Naive thymus-derived CD4-positive, alpha-beta T cell (primary cell): ENCODE results near the gene CCNJL. TPM values are rescaled to one million over a fixed set of nuclear protein-coding genes. Genes with fewer than 3 reads are reported as not detected.
A peak's percentile ranks its signal among the peaks of the same experiment; 100 is the strongest.

Experiments
- ATAC-seq: fragments of 150-1000 bp; cut with Tn5 transposase; 2 replicates; pipeline ENCODE4 v1.10.0; 2021; ENCODE audit warnings: mild to moderate bottlenecking, moderate library complexity
- CTCF ChIA-PET: fragments of 350-600 bp; sonication (Branson Sonifier 250); formaldehyde crosslinking; loops from one replicate; lab custom pipeline; 2021; ENCODE audit warnings: antibody characterized with exemption; lab: Charles Lee
- POLR2A ChIA-PET: fragments of 350-600 bp; sonication (Branson Sonifier 250); formaldehyde crosslinking; loops from one replicate; lab custom pipeline; 2021; ENCODE audit warnings: antibody characterized with exemption, inconsistent platforms; lab: Charles Lee
- DNase-seq, 9 donors: peaks; one replicate each; pipeline versions ENCODE4 v3.0.0 to v3.0.0-alpha.2; 2020 to 2022; ENCODE audit warnings: mixed read lengths in 1 of 9
- H3K27ac ChIP-seq: one replicate; pipeline ENCODE4 v1.7.0; 2013; ENCODE audit warnings: mild to moderate bottlenecking, low read depth, low read length, moderate library complexity
- H3K27me3 ChIP-seq, 2 donors: one replicate each; pipeline ENCODE4 v1.7.0; 2013; ENCODE audit warnings: low read length in 2 of 2, mild to moderate bottlenecking in 2 of 2, moderate library complexity in 2 of 2; ENCODE audit not compliant: control insufficient read depth in 2 of 2, insufficient read depth in 2 of 2
- H3K36me3 ChIP-seq, 3 experiments: 1 replicate in 2 of 3; 2 replicates in 1 of 3; pipeline ENCODE4 v1.7.0; 2013; ENCODE audit warnings: low read length in 3 of 3, mild to moderate bottlenecking in 3 of 3, moderate library complexity in 1 of 3; ENCODE audit not compliant: insufficient read depth in 3 of 3, control insufficient read depth in 2 of 3
- H3K4me1 ChIP-seq, 2 donors: one replicate each; pipeline ENCODE4 v1.7.0; 2013; ENCODE audit warnings: low read length in 2 of 2, mild to moderate bottlenecking in 2 of 2, moderate library complexity in 1 of 2; ENCODE audit not compliant: control insufficient read depth in 2 of 2, insufficient read depth in 2 of 2
- H3K4me3 ChIP-seq: 2 replicates; pipeline ENCODE4 v1.7.0; 2013; ENCODE audit warnings: mild to moderate bottlenecking, low read length
- H3K9me3 ChIP-seq, 3 experiments: 1 replicate in 2 of 3; 2 replicates in 1 of 3; pipeline ENCODE4 v1.7.0; 2013; ENCODE audit warnings: low read length in 3 of 3; ENCODE audit not compliant: control insufficient read depth in 2 of 3
- H3K27ac Mint-ChIP-seq, 9 donors: one replicate each; pipeline ENCODE4 v1.8.0; 2020 to 2022; ENCODE audit warnings: mixed read lengths in 9 of 9, mild to moderate bottlenecking in 8 of 9, moderate library complexity in 5 of 9, inconsistent platforms in 2 of 9
- H3K27me3 Mint-ChIP-seq, 5 donors: one replicate each; pipeline ENCODE4 v1.8.0; 2021 to 2022; ENCODE audit warnings: mixed read lengths in 5 of 5, mild to moderate bottlenecking in 1 of 5
- H3K36me3 Mint-ChIP-seq, 5 donors: one replicate each; pipeline ENCODE4 v1.8.0; 2020 to 2022; ENCODE audit warnings: mixed read lengths in 5 of 5, mild to moderate bottlenecking in 3 of 5, inconsistent platforms in 1 of 5
- H3K4me1 Mint-ChIP-seq, 7 donors: one replicate each; pipeline ENCODE4 v1.8.0; 2020 to 2022; ENCODE audit warnings: mixed read lengths in 7 of 7, mild to moderate bottlenecking in 3 of 7, inconsistent platforms in 1 of 7
- H3K4me3 Mint-ChIP-seq, 10 donors: one replicate each; pipeline ENCODE4 v1.8.0; 2020 to 2022; ENCODE audit warnings: mild to moderate bottlenecking in 10 of 10, mixed read lengths in 10 of 10, moderate library complexity in 6 of 10, inconsistent platforms in 2 of 10
- H3K9me3 Mint-ChIP-seq, 11 donors: one replicate each; pipeline ENCODE4 v1.8.0; 2020 to 2022; ENCODE audit warnings: mixed read lengths in 11 of 11, mild to moderate bottlenecking in 4 of 11, inconsistent platforms in 1 of 11, moderate library complexity in 1 of 11
- intact Hi-C, 2 donors: fragments of 100-400 bp; cut with micrococcal nuclease; formaldehyde crosslinking; loops; one replicate each; pipeline ENCODE4 v1.15.1; 2023
- polyA plus RNA-seq, 2 donors: library from polyadenylated mRNA; unstranded; fragments of 300-500 nt; fragmentation: Illumina TruSeq; gene quantifications; one replicate each; pipeline ENCODE4 v1.2.3, GENCODE V29; 2021
- total RNA-seq, 6 experiments: library from RNA in 5 of 6; stranded (reverse) in 5 of 6; gene quantifications; 1 replicate in 5 of 6; 2 replicates in 1 of 6; pipeline ENCODE4 v1.2.3 and lab custom pipeline; 2021 to 2026

The CCNJL gene
- total RNA-seq (1 to 10 TPM in 1 of 5 experiments, under 1 TPM in 1, not detected in 3; 0.42 to 2.3 TPM), polyA plus RNA-seq (not detected), total RNA-seq (lab: John Stamatoyannopoulos, UW) (not detected)

GRCh38 chr5:160312134-160312959 lies at the start of gene CCNJL:
CCNJL (minus strand) TSS chr5:160312564; CDS start chr5:160311923, 641 bp downstream.
- no peaks in the 10 kb centered on the region for H3K36me3 ChIP-seq
- H3K4me3 Mint-ChIP-seq: peak within 1 kb of the TSS; percentile 16 to 85 (median 77)
- ChIA-PET POLR2A (no interaction called here), CTCF (interaction anchor here (0.5 kb wide), 1 partner anchor 169 kb away, joined by 5 read pairs; no protein-coding TSS in a partner anchor)
- H3K9me3 Mint-ChIP-seq: peaks cover 0 to 2% (median 0%) of the 10 kb centered on the region in 11 donors
- H3K27me3 ChIP-seq: no peaks in the 10 kb centered on the region
- intact Hi-C loops: no loop called here
- H3K4me3 ChIP-seq: no peak within 1 kb of the TSS
- peaks cover 0 to 5% (median 0%) of the 10 kb centered on the region in 5 donors for H3K36me3 Mint-ChIP-seq
- no peak within 1 kb of the TSS for H3K27ac ChIP-seq
- H3K27ac Mint-ChIP-seq: peak within 1 kb of the TSS in 1 of 9 donors; percentile 10
- H3K4me1 ChIP-seq: no peaks in the 10 kb centered on the region
- ATAC-seq (peak; percentile 29), DNase-seq (no peak)
- H3K27me3 Mint-ChIP-seq: peaks cover 55 to 82% (median 74%) of the 10 kb centered on the region in 5 donors
- H3K4me1 Mint-ChIP-seq: peaks cover 2 to 17% (median 12%) of the 10 kb centered on the region in 7 donors
- H3K9me3 ChIP-seq: no peaks in the 10 kb centered on the region

- intact Hi-C loops: no loop called here
- H3K36me3 Mint-ChIP-seq: no peaks in the 10 kb centered on the region
- CTCF ChIA-PET: no interaction called here
Observed at GRCh38 chr5:160361624-160362228, 49.4 kb upstream of the CCNJL start.

GRCh38 chr5:160360310-160360709 lies 47.9 kb upstream of the CCNJL start:
- Mint-ChIP-seq H3K27ac (no peak overlapping the region), H3K36me3 (no peaks in the 10 kb centered on the region), H3K9me3 (no peaks in the 10 kb centered on the region), H3K4me1 (no peaks in the 10 kb centered on the region), H3K4me3 (no peak overlapping the region), H3K27me3 (peaks cover 10 to 19% (median 11%) of the 10 kb centered on the region in 5 donors)
- intact Hi-C loops: no loop called here
- Histone ChIP-seq H3K4me1 (no peaks in the 10 kb centered on the region), H3K27me3 (no peaks in the 10 kb centered on the region), H3K36me3 (no peaks in the 10 kb centered on the region), H3K4me3 (no peak overlapping the region), H3K27ac (no peak overlapping the region), H3K9me3 (no peaks in the 10 kb centered on the region)
- ATAC-seq (no peak), DNase-seq (no peak)
- CTCF ChIA-PET: no interaction called here
- POLR2A ChIA-PET: no interaction called here

More at GRCh38 chr5:160361624-160362228, 49.4 kb upstream of the CCNJL start:
- peaks cover 11 to 24% (median 13%) of the 10 kb centered on the region in 5 donors for H3K27me3 Mint-ChIP-seq
- H3K4me3 Mint-ChIP-seq: no peak overlapping the region
- H3K36me3 ChIP-seq: no peaks in the 10 kb centered on the region
- no peaks in the 10 kb centered on the region for H3K4me1 ChIP-seq
- ATAC-seq (no peak), DNase-seq (no peak)
- no peak overlapping the region for H3K4me3 ChIP-seq
- no peaks in the 10 kb centered on the region for H3K4me1 Mint-ChIP-seq
- H3K27ac Mint-ChIP-seq: peak overlapping the region in 1 of 9 donors; percentile 49
- H3K27me3 ChIP-seq: no peaks in the 10 kb centered on the region
- H3K9me3 ChIP-seq: no peaks in the 10 kb centered on the region
- H3K9me3 Mint-ChIP-seq: no peaks in the 10 kb centered on the region
- POLR2A ChIA-PET: no interaction called here
- H3K27ac ChIP-seq: no peak overlapping the region

GRCh38 chr5:160359816-160360215 lies 47.5 kb upstream of the CCNJL start:
- CTCF ChIA-PET: no interaction called here
- Mint-ChIP-seq H3K9me3 (no peaks in the 10 kb centered on the region), H3K27ac (no peak overlapping the region), H3K27me3 (peaks cover 5 to 14% (median 7%) of the 10 kb centered on the region in 5 donors), H3K4me1 (no peaks in the 10 kb centered on the region), H3K36me3 (no peaks in the 10 kb centered on the region), H3K4me3 (no peak overlapping the region)
- POLR2A ChIA-PET: no interaction called here
- H3K4me1 ChIP-seq: no peaks in the 10 kb centered on the region
- no peaks in the 10 kb centered on the region for H3K9me3 ChIP-seq
- intact Hi-C loops: no loop called here
- H3K27ac ChIP-seq: no peak overlapping the region
- no peak overlapping the region for H3K4me3 ChIP-seq
- no peaks in the 10 kb centered on the region for H3K27me3 ChIP-seq
- DNase-seq (no peak), ATAC-seq (no peak)
- H3K36me3 ChIP-seq: no peaks in the 10 kb centered on the region

- Mint-ChIP-seq H3K27me3 (peaks cover 1 to 10% (median 4%) of the 10 kb centered on the region in 5 donors), H3K9me3 (no peaks in the 10 kb centered on the region), H3K4me1 (no peaks in the 10 kb centered on the region), H3K27ac (no peak overlapping the region), H3K36me3 (no peaks in the 10 kb centered on the region), H3K4me3 (no peak overlapping the region)
- DNase-seq (no peak), ATAC-seq (no peak)
- no peaks in the 10 kb centered on the region for H3K36me3 ChIP-seq
- intact Hi-C loops: no loop called here
- H3K9me3 ChIP-seq: no peaks in the 10 kb centered on the region
- H3K4me3 ChIP-seq: no peak overlapping the region
- CTCF ChIA-PET: interaction anchor here (0.6 kb wide), 1 partner anchor 1234 kb away, joined by 3 read pairs; no protein-coding TSS in a partner anchor
- no peaks in the 10 kb centered on the region for H3K4me1 ChIP-seq
- POLR2A ChIA-PET: no interaction called here
- H3K27ac ChIP-seq: no peak overlapping the region
- H3K27me3 ChIP-seq: no peaks in the 10 kb centered on the region
Observed at GRCh38 chr5:160359242-160359641, 46.9 kb upstream of the CCNJL start.

- intact Hi-C loops: no loop called here
- H3K36me3 ChIP-seq: no peaks in the 10 kb centered on the region
- Mint-ChIP-seq H3K27ac (no peak overlapping the region), H3K27me3 (peaks cover 0 to 10% (median 4%) of the 10 kb centered on the region in 5 donors), H3K9me3 (no peaks in the 10 kb centered on the region), H3K4me3 (no peak overlapping the region), H3K36me3 (no peaks in the 10 kb centered on the region), H3K4me1 (no peaks in the 10 kb centered on the region)
- H3K27me3 ChIP-seq: no peaks in the 10 kb centered on the region
- no peaks in the 10 kb centered on the region for H3K4me1 ChIP-seq
- CTCF ChIA-PET: no interaction called here
- DNase-seq: no peak
- H3K9me3 ChIP-seq: no peaks in the 10 kb centered on the region
- POLR2A ChIA-PET: interaction anchor here (0.6 kb wide), 1 partner anchor 9 kb away, joined by 3 read pairs; no protein-coding TSS in a partner anchor
- ATAC-seq: no peak
- no peak overlapping the region for H3K4me3 ChIP-seq
- no peak overlapping the region for H3K27ac ChIP-seq
Observed at GRCh38 chr5:160357861-160358411, 45.6 kb upstream of the CCNJL start.
